H9 (cell line): ENCODE results near the gene CREB1. TPM values are rescaled to one million over a fixed set of nuclear protein-coding genes. Genes with fewer than 3 reads are reported as not detected.
A peak's percentile ranks its signal among the peaks of the same experiment; 100 is the strongest.

Experiments used
- DNase-seq: peaks from one replicate; pipeline ENCODE4 v3.0.0-alpha.2; 2017
- H2AFZ ChIP-seq: one replicate; pipeline ENCODE4 v1.6.1; 2013; ENCODE audit warnings: mild to moderate bottlenecking, low read length, control low read depth, moderate library complexity
- H2AK5ac ChIP-seq: 2 replicates; pipeline ENCODE4 v1.6.1; 2013; ENCODE audit warnings: low read length, control low read depth, mixed read lengths; ENCODE audit not compliant: insufficient read length
- H2BK120ac ChIP-seq: one replicate; pipeline ENCODE4 v1.6.1; 2013; ENCODE audit warnings: low read depth, mild to moderate bottlenecking, low read length, control low read depth, inconsistent platforms; ENCODE audit not compliant: poor library complexity, severe bottlenecking
- H2BK12ac ChIP-seq: 2 replicates; pipeline ENCODE4 v1.6.1; 2013; ENCODE audit warnings: low read length, control low read depth, mixed read lengths, low read depth; ENCODE audit not compliant: insufficient read length
- H2BK15ac ChIP-seq: 2 replicates; pipeline ENCODE4 v1.6.1; 2013; ENCODE audit warnings: low read depth, low read length, control low read depth
- H2BK20ac ChIP-seq: one replicate; pipeline ENCODE4 v1.6.1; 2013; ENCODE audit warnings: low read depth, mild to moderate bottlenecking, low read length, control low read depth, inconsistent platforms; ENCODE audit not compliant: poor library complexity, severe bottlenecking
- H2BK5ac ChIP-seq: 2 replicates; pipeline ENCODE4 v1.6.1; 2013; ENCODE audit warnings: low read length, control low read depth, mixed read lengths; ENCODE audit not compliant: insufficient read length
- H3K14ac ChIP-seq: 2 replicates; pipeline ENCODE4 v1.6.1; 2013; ENCODE audit warnings: low read length, control low read depth; ENCODE audit not compliant: insufficient read depth
- H3K18ac ChIP-seq: 2 replicates; pipeline ENCODE4 v1.6.1; 2013; ENCODE audit warnings: low read depth, mild to moderate bottlenecking, mixed read lengths, low read length, control low read depth; ENCODE audit not compliant: insufficient read length
- H3K23ac ChIP-seq: 2 replicates; pipeline ENCODE4 v1.6.1; 2013; ENCODE audit warnings: low read length, control low read depth, mixed read lengths, low read depth; ENCODE audit not compliant: insufficient read length
- H3K23me2 ChIP-seq: 2 replicates; pipeline ENCODE4 v1.6.1; 2013; ENCODE audit warnings: low read depth, mild to moderate bottlenecking, mixed read lengths, low read length, control low read depth; ENCODE audit not compliant: insufficient read length, poor library complexity, severe bottlenecking
- H3K27ac ChIP-seq: 2 replicates; pipeline ENCODE4 v1.5.1; 2013; ENCODE audit warnings: low read length, control low read depth, mixed read lengths, low read depth; ENCODE audit not compliant: insufficient read length
- H3K27me3 ChIP-seq: 2 replicates; pipeline ENCODE4 v1.6.1; 2013; ENCODE audit warnings: low read length, control low read depth, inconsistent platforms; ENCODE audit not compliant: insufficient read depth
- H3K4ac ChIP-seq: 2 replicates; pipeline ENCODE4 v1.6.1; 2013; ENCODE audit warnings: low read depth, mild to moderate bottlenecking, control low read depth, inconsistent platforms, low read length, moderate library complexity
- H3K4me1 ChIP-seq: 2 replicates; pipeline ENCODE4 v1.6.1; 2013; ENCODE audit warnings: low read length, control low read depth, inconsistent platforms; ENCODE audit not compliant: insufficient read depth
- H3K4me2 ChIP-seq: 2 replicates; pipeline ENCODE4 v1.6.1; 2013; ENCODE audit warnings: low read length, control low read depth, mixed read lengths; ENCODE audit not compliant: insufficient read length, insufficient read depth
- H3K56ac ChIP-seq: 2 replicates; pipeline ENCODE4 v1.6.1; 2013; ENCODE audit warnings: low read depth, mild to moderate bottlenecking, mixed read lengths, low read length, control low read depth; ENCODE audit not compliant: insufficient read length
- H3K79me1 ChIP-seq: 2 replicates; pipeline ENCODE4 v1.6.1; 2013; ENCODE audit warnings: low read depth, mild to moderate bottlenecking, moderate library complexity, low read length, control low read depth, inconsistent platforms; ENCODE audit not compliant: insufficient read depth, poor library complexity, severe bottlenecking
- H3K79me2 ChIP-seq: 2 replicates; pipeline ENCODE4 v1.6.1; 2013; ENCODE audit warnings: low read length, control low read depth, inconsistent platforms; ENCODE audit not compliant: insufficient read depth
- H3K9ac ChIP-seq: 2 replicates; pipeline ENCODE4 v1.6.1; 2013; ENCODE audit warnings: low read length, control low read depth, mixed read lengths; ENCODE audit not compliant: insufficient read length; ENCODE audit errors: extremely low read depth
- H3K9me3 ChIP-seq: one replicate; pipeline ENCODE4 v1.6.1; 2013; ENCODE audit warnings: low read depth, low read length, inconsistent platforms; ENCODE audit not compliant: control insufficient read depth
- H3T11ph ChIP-seq: one replicate; pipeline ENCODE4 v1.6.1; 2013; ENCODE audit warnings: mild to moderate bottlenecking, low read length, control low read depth, inconsistent platforms
- H4K20me1 ChIP-seq: one replicate; pipeline ENCODE4 v1.6.1; 2013; ENCODE audit not compliant: control insufficient read depth, insufficient read length, insufficient read depth
- H4K5ac ChIP-seq: 2 replicates; pipeline ENCODE4 v1.6.1; 2013; ENCODE audit warnings: low read depth, mild to moderate bottlenecking, mixed read lengths, low read length, control low read depth; ENCODE audit not compliant: insufficient read length
- H4K8ac ChIP-seq: replicated peaks from 2 replicates; pipeline ENCODE4 v1.6.1; 2013; ENCODE audit warnings: low read length, control low read depth, mixed read lengths, low read depth; ENCODE audit not compliant: insufficient read length
- H4K91ac ChIP-seq: 2 replicates; pipeline ENCODE4 v1.6.1; 2013; ENCODE audit warnings: low read depth, mild to moderate bottlenecking, moderate library complexity, mixed read lengths, low read length, control low read depth; ENCODE audit not compliant: insufficient read length
- H3K27ac Mint-ChIP-seq, 3 experiments: 2 replicates in 2 of 3; 3 replicates in 1 of 3; pipeline ENCODE4 v1.8.0; 2020 to 2021; ENCODE audit warnings: mixed read lengths in 3 of 3, mild to moderate bottlenecking in 1 of 3, moderate library complexity in 1 of 3
- H3K27me3 Mint-ChIP-seq: 2 replicates; pipeline ENCODE4 v1.8.0; 2021; ENCODE audit warnings: low read depth, mild to moderate bottlenecking, moderate library complexity, mixed read lengths
- H3K36me3 Mint-ChIP-seq, 3 experiments: 2 replicates in 2 of 3; 3 replicates in 1 of 3; pipeline ENCODE4 v1.8.0; 2020 to 2021; ENCODE audit warnings: low read depth in 3 of 3, mixed read lengths in 3 of 3; ENCODE audit not compliant: insufficient read depth in 1 of 3
- H3K4me1 Mint-ChIP-seq, 2 experiments: 2 replicates each; pipeline ENCODE4 v1.8.0; 2020; ENCODE audit warnings: mixed read lengths in 2 of 2
- H3K4me3 Mint-ChIP-seq, 2 experiments: 2 replicates in 1 of 2; 3 replicates in 1 of 2; pipeline ENCODE4 v1.8.0; 2020 to 2021; ENCODE audit warnings: mild to moderate bottlenecking in 2 of 2, mixed read lengths in 2 of 2, moderate library complexity in 1 of 2
- H3K9me3 Mint-ChIP-seq, 2 experiments: 2 replicates in 1 of 2; 3 replicates in 1 of 2; pipeline ENCODE4 v1.8.0; 2020; ENCODE audit warnings: mild to moderate bottlenecking in 2 of 2, mixed read lengths in 2 of 2, moderate library complexity in 1 of 2
- CTCF ChIP-seq: fragments of 200-600 bp; sonication (generic); conservative IDR thresholded peaks from 3 replicates; pipeline ENCODE4 v1.8.0; 2021; ENCODE audit warnings: antibody characterized with exemption, mild to moderate bottlenecking
- WGBS: extraction: QIAGEN DNeasy Blood & Tissue Kit; methylation state at CpG from one replicate; pipeline ENCODE4 v1.1.7; 2013; ENCODE audit warnings: missing lambda C conversion rate, low lambda C conversion rate, mixed read lengths; ENCODE audit not compliant: insufficient read length; ENCODE audit errors: extremely low coverage; 5-methylcytosine and 5-hydroxymethylcytosine counted together
- total RNA-seq: library from RNA; stranded (reverse); gene quantifications from 2 replicates; pipeline ENCODE4 v1.2.1, GENCODE V29; 2021

Gene CREB1
- total RNA-seq, 1 experiment from 2014 or later = 103 TPM

GRCh38 chr2:207587305-207587704 lies 57.5 kb downstream of the CREB1 start:
- Mint-ChIP-seq H3K4me3 (no peak overlapping the region), H3K4me1 (no peaks in the 10 kb centered on the region), H3K27me3 (no peaks in the 10 kb centered on the region), H3K27ac (peak overlapping the region in 1 of 3 experiments; percentile 0; a peak in 1 of 7 replicates), H3K9me3 (peaks cover 4 to 9% of the 10 kb centered on the region in 2 experiments; a peak in 3 of 5 replicates), H3K36me3 (peaks cover 70 to 92% (median 82%) of the 10 kb centered on the region in 3 experiments)
- no peak overlapping the region for H2BK15ac ChIP-seq
- no peaks in the 10 kb centered on the region for H3K79me2 ChIP-seq
- no peaks in the 10 kb centered on the region for H3K79me1 ChIP-seq
- H3K27me3 ChIP-seq = no peaks in the 10 kb centered on the region
- no peak overlapping the region for H3K23ac ChIP-seq
- no peak overlapping the region for H4K8ac ChIP-seq
- no peaks in the 10 kb centered on the region for H3K9me3 ChIP-seq
- DNase-seq = no peak
- no peaks in the 10 kb centered on the region for H3K23me2 ChIP-seq
- no peaks in the 10 kb centered on the region for H3K4me1 ChIP-seq
- TF ChIP-seq CTCF = no peak
- H3T11ph ChIP-seq = no peak overlapping the region
- H2AK5ac ChIP-seq = no peak overlapping the region
- H4K5ac ChIP-seq = no peak overlapping the region
- no peak overlapping the region for H3K14ac ChIP-seq
- H2BK12ac ChIP-seq = no peak overlapping the region
- H3K4ac ChIP-seq = no peak overlapping the region
- H3K27ac ChIP-seq = no peak overlapping the region
- no peak overlapping the region for H3K18ac ChIP-seq
- H2AFZ ChIP-seq = no peak overlapping the region
- WGBS = no CpG with 5 or more reads among the region's 7 CpGs
- no peak overlapping the region for H3K9ac ChIP-seq
- no peak overlapping the region for H2BK20ac ChIP-seq
- no peak overlapping the region for H3K56ac ChIP-seq
- no peaks in the 10 kb centered on the region for H4K20me1 ChIP-seq
- no peak overlapping the region for H2BK5ac ChIP-seq
- H2BK120ac ChIP-seq = no peak overlapping the region
- H4K91ac ChIP-seq = no peak overlapping the region
- H3K4me2 ChIP-seq = no peak overlapping the region
